IMR-90 (cell line): ENCODE measurements around the gene TRAPPC12. TPM values are rescaled to one million over a fixed set of nuclear protein-coding genes. Genes with fewer than 3 reads are reported as not detected.

Source experiments
- ATAC-seq: fragments of 200-7000 bp; cut with Tn5 transposase; 2 replicates; pipeline ENCODE4 v1.9.1; 2020; ENCODE audit warnings: low read depth, mild to moderate bottlenecking, moderate library complexity
- BruUV-seq: library from RNA; stranded (reverse); fragments of 400-500 nt; replicated peaks from 2 replicates; lab custom pipeline; 2021; lab: Mats Ljungman, UMichigan
- CTCF ChIA-PET: fragments of 300-600 bp; formaldehyde crosslinking; extraction: SDS; loops from one replicate; lab custom pipeline; 2021; ENCODE audit warnings: antibody characterized with exemption; lab: Yijun Ruan, JAX
- POLR2A ChIA-PET: fragments of 300-600 bp; sonication (Branson Sonifier 250); formaldehyde crosslinking; loops from one replicate; lab custom pipeline; 2022; ENCODE audit warnings: antibody characterized with exemption; ENCODE audit not compliant: unreplicated experiment; lab: Charles Lee
- DNase-seq: peaks from one replicate; pipeline ENCODE4 v3.0.0; 2013
- H2AFZ ChIP-seq: replicated peaks from 2 replicates; pipeline ENCODE3; 2013; ENCODE audit warnings: low read length, mild to moderate bottlenecking; ENCODE audit not compliant: poor library complexity
- H2AK5ac ChIP-seq: 2 replicates; pipeline ENCODE4 v1.6.1; 2013; ENCODE audit warnings: low read depth, low read length, inconsistent platforms
- H2AK9ac ChIP-seq: replicated peaks from 2 replicates; pipeline ENCODE3; 2013; ENCODE audit warnings: mild to moderate bottlenecking, low read depth, low read length, moderate library complexity; ENCODE audit not compliant: poor library complexity
- H2BK120ac ChIP-seq: 2 replicates; pipeline ENCODE4 v1.6.1; 2013; ENCODE audit warnings: low read depth, low read length, inconsistent platforms
- H2BK15ac ChIP-seq: 3 replicates; pipeline ENCODE4 v1.6.1; 2013; ENCODE audit warnings: low read depth, low read length, inconsistent platforms
- H2BK20ac ChIP-seq: 2 replicates; pipeline ENCODE4 v1.6.1; 2013; ENCODE audit warnings: low read depth, mild to moderate bottlenecking, inconsistent platforms, low read length, moderate library complexity
- H2BK5ac ChIP-seq: 2 replicates; pipeline ENCODE4 v1.6.1; 2013; ENCODE audit warnings: mild to moderate bottlenecking, low read depth, low read length, inconsistent platforms; ENCODE audit not compliant: poor library complexity, severe bottlenecking
- H3K14ac ChIP-seq: replicated peaks from 2 replicates; pipeline ENCODE4 v1.6.1; 2013; ENCODE audit warnings: low read depth, low read length, inconsistent platforms
- H3K18ac ChIP-seq: 2 replicates; pipeline ENCODE4 v1.6.1; 2013; ENCODE audit warnings: low read depth, low read length, control low read depth
- H3K23ac ChIP-seq: 2 replicates; pipeline ENCODE4 v1.6.1; 2013; ENCODE audit warnings: low read depth, low read length, inconsistent platforms
- H3K27ac ChIP-seq: 2 replicates; pipeline ENCODE4 v1.5.1; 2013; ENCODE audit warnings: mild to moderate bottlenecking, control low read depth, low read length; ENCODE audit not compliant: insufficient read depth
- H3K27me3 ChIP-seq: 2 replicates; pipeline ENCODE4 v1.6.1; 2013; ENCODE audit warnings: low read length; ENCODE audit not compliant: control insufficient read depth, insufficient read depth
- H3K36me3 ChIP-seq: 2 replicates; pipeline ENCODE4 v1.6.1; 2013; ENCODE audit warnings: low read length, mixed read lengths; ENCODE audit not compliant: control insufficient read depth, insufficient read depth
- H3K4ac ChIP-seq: 2 replicates; pipeline ENCODE4 v1.6.1; 2013; ENCODE audit warnings: low read depth, low read length, inconsistent platforms
- H3K4me1 ChIP-seq: 2 replicates; pipeline ENCODE4 v1.6.1; 2013; ENCODE audit warnings: low read length, mixed read lengths; ENCODE audit not compliant: control insufficient read depth, insufficient read depth
- H3K4me2 ChIP-seq: 2 replicates; pipeline ENCODE4 v1.6.1; 2013; ENCODE audit warnings: low read depth, mild to moderate bottlenecking, control low read depth, low read length, moderate library complexity
- H3K4me3 ChIP-seq: 2 replicates; pipeline ENCODE4 v1.5.1; 2013; ENCODE audit warnings: low read depth, mild to moderate bottlenecking, control low read depth, low read length, moderate library complexity; ENCODE audit not compliant: insufficient read depth
- H3K56ac ChIP-seq: 2 replicates; pipeline ENCODE4 v1.6.1; 2013; ENCODE audit warnings: low read length, inconsistent platforms; ENCODE audit not compliant: insufficient read depth; ENCODE audit errors: extremely low read depth
- H3K79me1 ChIP-seq, 2 experiments: 2 replicates each; pipeline ENCODE4 v1.6.1; 2013; ENCODE audit warnings: low read length in 2 of 2, inconsistent platforms in 1 of 2, low read depth in 1 of 2
- H3K9ac ChIP-seq: 2 replicates; pipeline ENCODE4 v1.6.1; 2013; ENCODE audit warnings: low read depth, low read length, control low read depth
- H3K9me1 ChIP-seq: 2 replicates; pipeline ENCODE4 v1.6.1; 2013; ENCODE audit warnings: low read length, inconsistent platforms; ENCODE audit not compliant: insufficient read depth
- H3K9me3 ChIP-seq: 2 replicates; pipeline ENCODE4 v1.6.1; 2013; ENCODE audit warnings: low read length; ENCODE audit not compliant: control insufficient read depth, insufficient read depth
- H4K20me1 ChIP-seq: 2 replicates; pipeline ENCODE4 v1.6.1; 2013; ENCODE audit warnings: low read length, inconsistent platforms; ENCODE audit not compliant: insufficient read depth
- H4K5ac ChIP-seq: 2 replicates; pipeline ENCODE4 v1.6.1; 2013; ENCODE audit warnings: mild to moderate bottlenecking, low read depth, low read length, control low read depth
- H4K8ac ChIP-seq, 2 experiments: 2 replicates each; pipeline ENCODE4 v1.6.1; 2013; ENCODE audit warnings: low read depth in 2 of 2, low read length in 2 of 2, control low read depth in 1 of 2, inconsistent platforms in 1 of 2
- H4K91ac ChIP-seq: 2 replicates; pipeline ENCODE4 v1.6.1; 2013; ENCODE audit warnings: low read depth, low read length, inconsistent platforms; ENCODE audit not compliant: insufficient read depth
- BHLHE40 ChIP-seq: fragments of 150-350 bp; IDR thresholded peaks from 2 replicates; pipeline ENCODE4 v1.6.1; 2016; ENCODE audit warnings: mild to moderate bottlenecking, low read depth, low read length
- CEBPB ChIP-seq: IDR thresholded peaks from 2 replicates; pipeline ENCODE4 v1.6.1; 2012; ENCODE audit warnings: low read depth, low read length, improper control_type of control experiment
- CTCF ChIP-seq: conservative IDR thresholded peaks from 2 replicates; pipeline ENCODE4 v1.5.1; 2012; ENCODE audit warnings: mild to moderate bottlenecking, low read depth, low read length, improper control_type of control experiment
- ELK1 ChIP-seq: fragments of 150-350 bp; IDR thresholded peaks from 2 replicates; pipeline ENCODE4 v1.6.1; 2016; ENCODE audit warnings: low read depth, mild to moderate bottlenecking, low read length, moderate library complexity, borderline replicate concordance
- FOS ChIP-seq: fragments of 150-350 bp; IDR thresholded peaks from 2 replicates; pipeline ENCODE4 v1.6.1; 2016; ENCODE audit warnings: low read depth, low read length
- MAFK ChIP-seq: IDR thresholded peaks from 2 replicates; pipeline ENCODE4 v1.6.1; 2012; ENCODE audit warnings: low read depth, low read length, improper control_type of control experiment
- MAZ ChIP-seq: IDR thresholded peaks from 2 replicates; pipeline ENCODE4 v1.6.1; 2012; ENCODE audit warnings: low read depth, mild to moderate bottlenecking, low read length, improper control_type of control experiment, moderate library complexity, borderline replicate concordance
- MXI1 ChIP-seq: IDR thresholded peaks from 2 replicates; pipeline ENCODE4 v1.6.1; 2012; ENCODE audit warnings: low read depth, mild to moderate bottlenecking, low read length, moderate library complexity, borderline replicate concordance
- NFE2L2 ChIP-seq: fragments of 150-350 bp; IDR thresholded peaks from 2 replicates; pipeline ENCODE4 v1.6.1; 2016; ENCODE audit warnings: low read depth, mild to moderate bottlenecking, low read length
- POLR2A ChIP-seq: IDR thresholded peaks from 2 replicates; pipeline ENCODE4 v1.6.1; 2012; ENCODE audit warnings: mild to moderate bottlenecking, low read depth, low read length
- RAD21 ChIP-seq: IDR thresholded peaks from 2 replicates; pipeline ENCODE4 v1.6.1; 2012; ENCODE audit warnings: low read length, improper control_type of control experiment
- RCOR1 ChIP-seq: IDR thresholded peaks from 2 replicates; pipeline ENCODE4 v1.6.1; 2012; ENCODE audit warnings: mild to moderate bottlenecking, low read length, improper control_type of control experiment; ENCODE audit not compliant: insufficient replicate concordance
- RFX5 ChIP-seq: IDR thresholded peaks from 2 replicates; pipeline ENCODE4 v1.8.0; 2012; ENCODE audit warnings: low read depth, mild to moderate bottlenecking, low read length, moderate library complexity
- USF2 ChIP-seq: fragments of 150-350 bp; IDR thresholded peaks from 2 replicates; pipeline ENCODE4 v1.6.1; 2017; ENCODE audit warnings: mild to moderate bottlenecking, antibody characterized with exemption, low read length, low read depth
- WGBS, 2 experiments: methylation state at CpG; one replicate each; pipeline versions ENCODE4 v1.1.5 to v1.1.7; 2013; ENCODE audit warnings: missing lambda C conversion rate in 2 of 2; ENCODE audit not compliant: insufficient read length in 1 of 2; ENCODE audit errors: extremely low coverage in 2 of 2; 5-methylcytosine and 5-hydroxymethylcytosine counted together
- dilution Hi-C: fragments of 300-500 bp; cut with HindIII; formaldehyde crosslinking; loops from one replicate; pipeline ENCODE4 v1.14.3; 2018; ENCODE audit warnings: low sequenced_read_pairs; ENCODE audit not compliant: unreplicated experiment
- in situ Hi-C: fragments of 300-500 bp; cut with MboI; formaldehyde crosslinking; loops from 3 replicates; pipeline ENCODE4 v1.14.3; 2019; ENCODE audit warnings: low sequenced_read_pairs, inconsistent platforms, mixed read lengths
- intact Hi-C: fragments of 100-400 bp; cut with micrococcal nuclease; formaldehyde crosslinking; loops from 2 replicates; pipeline ENCODE4 v1.10.0; 2022
- polyA plus RNA-seq, 3 experiments: library from polyadenylated mRNA; depleted of rRNA; stranded (reverse); fragments of >200 nt; gene quantifications; 2 replicates each; pipeline ENCODE4 v1.2.3, GENCODE V29; 2012; ENCODE audit warnings: low replicate concordance in 1 of 3
- total RNA-seq: library from RNA; depleted of rRNA; stranded (reverse); fragments of >200 nt; gene quantifications from 2 replicates; pipeline ENCODE4 v1.2.3, GENCODE V29; 2012

TRAPPC12 gene
- total and polyA plus RNA-seq, 2 of the 4 experiments (the other 2 are of a cell fraction) = 25.8 to 69.9 TPM

- peaks cover 1% of the 10 kb centered on the region; the same call in 1 of the 2 replicates for H3K4me1 ChIP-seq
- no peak overlapping the region for H3K27ac ChIP-seq
- peaks cover 5% of the 10 kb centered on the region for H3K9me1 ChIP-seq
- no peaks in the 10 kb centered on the region for H4K20me1 ChIP-seq
- no peak overlapping the region for H3K4ac ChIP-seq
- no peak overlapping the region for H2BK15ac ChIP-seq
- H4K8ac ChIP-seq = no peak overlapping the region
- no CpG with 5 or more reads among the region's 11 CpGs for WGBS, 2 experiments
- no peak overlapping the region for H2BK5ac ChIP-seq
- peaks cover 36% of the 10 kb centered on the region for H3K36me3 ChIP-seq
- intact Hi-C loops (no loop called here), dilution Hi-C loops (no loop called here), in situ Hi-C loops (no loop called here)
- H3K9me3 ChIP-seq = no peaks in the 10 kb centered on the region
- ATAC-seq = no peak
- no TSS peak for BruUV-seq
- no peaks in the 10 kb centered on the region for H3K27me3 ChIP-seq
- no peak overlapping the region for H2BK20ac ChIP-seq
- no peak overlapping the region for H3K4me2 ChIP-seq
- peaks cover 31 to 42% of the 10 kb centered on the region in 2 experiments for H3K79me1 ChIP-seq
- no peak overlapping the region for H2AK5ac ChIP-seq
- H3K23ac ChIP-seq = no peak overlapping the region
- H3K9ac ChIP-seq = no peak overlapping the region
- H3K4me3 ChIP-seq = no peak overlapping the region
- no peak overlapping the region for H2AFZ ChIP-seq
- H3K18ac ChIP-seq = no peak overlapping the region
- H4K5ac ChIP-seq = no peak overlapping the region
- no peak overlapping the region for H3K56ac ChIP-seq
- ChIA-PET POLR2A (no interaction called here), CTCF (interaction anchor here (0.7 kb wide), 1 partner anchor 19 kb away, joined by 3 read pairs; no protein-coding TSS in a partner anchor)
- H4K91ac ChIP-seq = no peak overlapping the region
- H2BK120ac ChIP-seq = no peak overlapping the region
- DNase-seq = no peak
- H2AK9ac ChIP-seq = no peak overlapping the region
- H3K14ac ChIP-seq = no peak overlapping the region
- no peak for TF ChIP-seq CEBPB
- no peak for TF ChIP-seq NFE2L2
- TF ChIP-seq FOS = no peak
- no peak for TF ChIP-seq MXI1
- TF ChIP-seq CTCF = no peak
- TF ChIP-seq MAFK = no peak
- no peak for TF ChIP-seq RAD21
- TF ChIP-seq USF2 = no peak
- TF ChIP-seq RCOR1 = no peak
- TF ChIP-seq BHLHE40 = no peak
- no peak for TF ChIP-seq POLR2A
- TF ChIP-seq MAZ = no peak
- TF ChIP-seq RFX5 = no peak
- TF ChIP-seq ELK1 = no peak
Measured at GRCh38 chr2:3403587-3404334, 24.3 kb downstream of the TRAPPC12 start.
